ENCODE measurements around the gene ZDHHC18.

GRCh38 chr1:26856181-26856580 is 29.7 kb downstream of the ZDHHC18 start:
- TF ChIP-seq CSDC2 (CRISPR knock-in tag; IDR thresholded peaks at IDR 0.05) (no peak), ARNTL (CRISPR knock-in tag; IDR thresholded peaks at IDR 0.05; ENCODE audit: borderline replicate concordance, low read depth) (no peak), PPARA (CRISPR knock-in tag; IDR thresholded peaks at IDR 0.05; ENCODE audit: borderline replicate concordance) (no peak), GLIS3 (CRISPR knock-in tag; IDR thresholded peaks at IDR 0.05) (no peak), ZNF8 (CRISPR knock-in tag; IDR thresholded peaks at IDR 0.05) (no peak)
- TF ChIP-seq, protein P1, sequence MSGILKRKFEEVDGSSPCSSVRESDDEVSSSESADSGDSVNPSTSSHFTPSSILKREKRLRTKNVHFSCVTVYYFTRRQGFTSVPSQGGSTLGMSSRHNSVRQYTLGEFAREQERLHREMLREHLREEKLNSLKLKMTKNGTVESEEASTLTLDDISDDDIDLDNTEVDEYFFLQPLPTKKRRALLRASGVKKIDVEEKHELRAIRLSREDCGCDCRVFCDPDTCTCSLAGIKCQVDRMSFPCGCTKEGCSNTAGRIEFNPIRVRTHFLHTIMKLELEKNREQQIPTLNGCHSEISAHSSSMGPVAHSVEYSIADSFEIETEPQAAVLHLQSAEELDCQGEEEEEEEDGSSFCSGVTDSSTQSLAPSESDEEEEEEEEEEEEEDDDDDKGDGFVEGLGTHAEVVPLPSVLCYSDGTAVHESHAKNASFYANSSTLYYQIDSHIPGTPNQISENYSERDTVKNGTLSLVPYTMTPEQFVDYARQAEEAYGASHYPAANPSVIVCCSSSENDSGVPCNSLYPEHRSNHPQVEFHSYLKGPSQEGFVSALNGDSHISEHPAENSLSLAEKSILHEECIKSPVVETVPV (CRISPR knock-in tag; IDR thresholded peaks at IDR 0.05), result no peak
- TF ChIP-seq, protein P2, sequence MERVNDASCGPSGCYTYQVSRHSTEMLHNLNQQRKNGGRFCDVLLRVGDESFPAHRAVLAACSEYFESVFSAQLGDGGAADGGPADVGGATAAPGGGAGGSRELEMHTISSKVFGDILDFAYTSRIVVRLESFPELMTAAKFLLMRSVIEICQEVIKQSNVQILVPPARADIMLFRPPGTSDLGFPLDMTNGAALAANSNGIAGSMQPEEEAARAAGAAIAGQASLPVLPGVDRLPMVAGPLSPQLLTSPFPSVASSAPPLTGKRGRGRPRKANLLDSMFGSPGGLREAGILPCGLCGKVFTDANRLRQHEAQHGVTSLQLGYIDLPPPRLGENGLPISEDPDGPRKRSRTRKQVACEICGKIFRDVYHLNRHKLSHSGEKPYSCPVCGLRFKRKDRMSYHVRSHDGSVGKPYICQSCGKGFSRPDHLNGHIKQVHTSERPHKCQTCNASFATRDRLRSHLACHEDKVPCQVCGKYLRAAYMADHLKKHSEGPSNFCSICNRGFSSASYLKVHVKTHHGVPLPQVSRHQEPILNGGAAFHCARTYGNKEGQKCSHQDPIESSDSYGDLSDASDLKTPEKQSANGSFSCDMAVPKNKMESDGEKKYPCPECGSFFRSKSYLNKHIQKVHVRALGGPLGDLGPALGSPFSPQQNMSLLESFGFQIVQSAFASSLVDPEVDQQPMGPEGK (CRISPR knock-in tag; IDR thresholded peaks at IDR 0.05; ENCODE audit: borderline replicate concordance), result no peak
- TF ChIP-seq, protein P3, sequence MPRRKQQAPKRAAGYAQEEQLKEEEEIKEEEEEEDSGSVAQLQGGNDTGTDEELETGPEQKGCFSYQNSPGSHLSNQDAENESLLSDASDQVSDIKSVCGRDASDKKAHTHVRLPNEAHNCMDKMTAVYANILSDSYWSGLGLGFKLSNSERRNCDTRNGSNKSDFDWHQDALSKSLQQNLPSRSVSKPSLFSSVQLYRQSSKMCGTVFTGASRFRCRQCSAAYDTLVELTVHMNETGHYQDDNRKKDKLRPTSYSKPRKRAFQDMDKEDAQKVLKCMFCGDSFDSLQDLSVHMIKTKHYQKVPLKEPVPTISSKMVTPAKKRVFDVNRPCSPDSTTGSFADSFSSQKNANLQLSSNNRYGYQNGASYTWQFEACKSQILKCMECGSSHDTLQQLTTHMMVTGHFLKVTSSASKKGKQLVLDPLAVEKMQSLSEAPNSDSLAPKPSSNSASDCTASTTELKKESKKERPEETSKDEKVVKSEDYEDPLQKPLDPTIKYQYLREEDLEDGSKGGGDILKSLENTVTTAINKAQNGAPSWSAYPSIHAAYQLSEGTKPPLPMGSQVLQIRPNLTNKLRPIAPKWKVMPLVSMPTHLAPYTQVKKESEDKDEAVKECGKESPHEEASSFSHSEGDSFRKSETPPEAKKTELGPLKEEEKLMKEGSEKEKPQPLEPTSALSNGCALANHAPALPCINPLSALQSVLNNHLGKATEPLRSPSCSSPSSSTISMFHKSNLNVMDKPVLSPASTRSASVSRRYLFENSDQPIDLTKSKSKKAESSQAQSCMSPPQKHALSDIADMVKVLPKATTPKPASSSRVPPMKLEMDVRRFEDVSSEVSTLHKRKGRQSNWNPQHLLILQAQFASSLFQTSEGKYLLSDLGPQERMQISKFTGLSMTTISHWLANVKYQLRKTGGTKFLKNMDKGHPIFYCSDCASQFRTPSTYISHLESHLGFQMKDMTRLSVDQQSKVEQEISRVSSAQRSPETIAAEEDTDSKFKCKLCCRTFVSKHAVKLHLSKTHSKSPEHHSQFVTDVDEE (CRISPR knock-in tag; IDR thresholded peaks at IDR 0.05), result no peak

All from SK-N-SH treated with all-trans-retinoic acid at 6 μM for 48 hours (cell line).